Omental fat pad (tissue), 4 donors: ENCODE results near the gene MORN5. TPM values are rescaled to one million over a fixed set of nuclear protein-coding genes. Genes with fewer than 3 reads are reported as not detected.

Experiments
- ATAC-seq: fragments of 150-250 bp; one replicate; pipeline ENCODE4 v1.9.1; 2016; ENCODE audit warnings: mild to moderate bottlenecking, moderate library complexity; ENCODE audit not compliant: low FRiP score
- DNase-seq: peaks from one replicate; pipeline ENCODE4 v3.0.0-alpha.2; 2019; ENCODE audit warnings: low spot score
- CTCF ChIP-seq, 3 donors: fragments of 450-650 bp; IDR thresholded peaks; one replicate each; pipeline ENCODE4 v1.5.1; 2016 to 2017; ENCODE audit warnings: antibody characterized with exemption in 3 of 3, mild to moderate bottlenecking in 3 of 3, moderate library complexity in 2 of 3
- total RNA-seq, 4 donors: library from RNA; depleted of rRNA; stranded (reverse); fragments of >200 nt; gene quantifications; one replicate each; pipeline ENCODE4 v1.1.0, GENCODE V29; 2016

MORN5 gene
- total RNA-seq, 4 donors from 2014 or later, result not detected

GRCh38 chr9:122125509-122126330 is 34.0 kb upstream of the MORN5 start:
- no peak for DNase-seq
- no peak for ATAC-seq
- TF ChIP-seq CTCF (IDR thresholded peaks at IDR 0.05), result no peak

GRCh38 chr9:122126331-122127261 is 33.1 kb upstream of the MORN5 start:
- TF ChIP-seq CTCF (IDR thresholded peaks at IDR 0.05), result no peak
- DNase-seq (no peak), ATAC-seq (no peak)

GRCh38 chr9:122127396-122127798 is 32.3 kb upstream of the MORN5 start:
- no peak for TF ChIP-seq CTCF (IDR thresholded peaks at IDR 0.05)

GRCh38 chr9:122128007-122128968 is 31.4 kb upstream of the MORN5 start:
- ATAC-seq (peak; percentile 7), DNase-seq (no peak)
- TF ChIP-seq CTCF (IDR thresholded peaks at IDR 0.05), result no peak

More at GRCh38 chr9:122127396-122127798, 32.3 kb upstream of the MORN5 start:
- DNase-seq (no peak), ATAC-seq (no peak)

GRCh38 chr9:122128969-122129343 is 30.8 kb upstream of the MORN5 start:
- DNase-seq (no peak), ATAC-seq (no peak)
- no peak for TF ChIP-seq CTCF (IDR thresholded peaks at IDR 0.05)

- DNase-seq, result no peak
- TF ChIP-seq CTCF (IDR thresholded peaks at IDR 0.05), result no peak
- ATAC-seq, result no peak
These were observed 29.7 kb upstream of the MORN5 start for GRCh38 chr9:122129969-122130368.
